Hematopoietic multipotent progenitor cell treated with erythropoietin and hydrocortisone succinate and interleukin-3 and kit ligand, for 8 days (in vitro differentiated cells): ENCODE results near the gene LSM11.
"Not testable (repeated sequence)": the region's sequence is repeated elsewhere in the genome, so short reads cannot be mapped to it uniquely, and the experiment has no call there.

Experiments
- DNase-seq: peaks from one replicate; pipeline ENCODE4 v3.0.0-alpha.2; 2015

Gene LSM11

GRCh38 chr5:157743163-157744050, at the start of gene LSM11:
TSS of gene LSM11 (plus strand) at chr5:157743712. CDS start at chr5:157743751, 39 bp downstream.
- peak; percentile 82 for DNase-seq

- DNase-seq, result not testable (repeated sequence)
Observed at GRCh38 chr5:157693816-157694215, 49.7 kb upstream of the LSM11 start.

- DNase-seq, result not testable (repeated sequence)
Observed at GRCh38 chr5:157696154-157696553, 47.4 kb upstream of the LSM11 start.

- not testable (repeated sequence) for DNase-seq
Observed at GRCh38 chr5:157698674-157699073, 44.8 kb upstream of the LSM11 start.

- no peak for DNase-seq
Observed at GRCh38 chr5:157703736-157704135, 39.8 kb upstream of the LSM11 start.

GRCh38 chr5:157708866-157709265, 34.6 kb upstream of the LSM11 start:
- no peak for DNase-seq

GRCh38 chr5:157709346-157709745, 34.2 kb upstream of the LSM11 start:
- DNase-seq, result no peak

- DNase-seq, result no peak
Observed at GRCh38 chr5:157710431-157710830, 33.1 kb upstream of the LSM11 start.

GRCh38 chr5:157710882-157711281, 32.6 kb upstream of the LSM11 start:
- DNase-seq, result no peak

GRCh38 chr5:157713830-157714595, 29.5 kb upstream of the LSM11 start:
- DNase-seq, result no peak

- DNase-seq, result no peak
Observed at GRCh38 chr5:157714596-157714864, 29.0 kb upstream of the LSM11 start.

- DNase-seq, result peak; percentile 80
Observed at GRCh38 chr5:157718519-157718918, 25.0 kb upstream of the LSM11 start.

- no peak for DNase-seq
Observed at GRCh38 chr5:157719245-157719644, 24.3 kb upstream of the LSM11 start.

- no peak for DNase-seq
Observed at GRCh38 chr5:157721159-157721558, 22.4 kb upstream of the LSM11 start.

GRCh38 chr5:157722895-157723294, 20.6 kb upstream of the LSM11 start:
- DNase-seq, result not testable (repeated sequence)

GRCh38 chr5:157726607-157727006, 16.9 kb upstream of the LSM11 start:
- not testable (repeated sequence) for DNase-seq

GRCh38 chr5:157727858-157728257, 15.7 kb upstream of the LSM11 start:
- DNase-seq, result not testable (repeated sequence)

- DNase-seq, result no peak
Observed at GRCh38 chr5:157729858-157730257, 13.7 kb upstream of the LSM11 start.

- DNase-seq, result no peak
Observed at GRCh38 chr5:157730900-157731271, 12.6 kb upstream of the LSM11 start.

GRCh38 chr5:157731272-157732129, 12.0 kb upstream of the LSM11 start, which contains the start of gene THG1L:
TSS of gene THG1L (plus strand) at chr5:157731420. CDS start at chr5:157731441, 21 bp downstream.
- DNase-seq, result peak; percentile 99

GRCh38 chr5:157732130-157732514, 11.4 kb upstream of the LSM11 start:
- no peak for DNase-seq

- DNase-seq, result peak; percentile 86
Observed at GRCh38 chr5:157732596-157733262, 10.8 kb upstream of the LSM11 start.

- DNase-seq, result peak; percentile 66
Observed at GRCh38 chr5:157734436-157734835, 9.1 kb upstream of the LSM11 start.
